ENCODE results near the gene MAP3K5. TPM values are rescaled to one million over a fixed set of nuclear protein-coding genes. Genes with fewer than 3 reads are reported as not detected.

Gene MAP3K5
- total and polyA plus RNA-seq, 9 of the 15 experiments (the other 6 are each of a cell fraction or from before 2014, with no cell fraction given): 2.2 to 13.0 (median 9.9) TPM

GRCh38 chr6:136669299-136669699, 123.0 kb downstream of the MAP3K5 start (continued):
- TF ChIP-seq ZNF592 (IDR thresholded peaks at IDR 0.05) (no peak), EZH2 (IDR thresholded peaks at IDR 0.05; ENCODE audit: borderline replicate concordance, low read depth, low read length) (no peak), SREBF1 (IDR thresholded peaks at IDR 0.05; ENCODE audit: borderline replicate concordance, low read depth, low read length) (no peak), NFE2 (IDR thresholded peaks at IDR 0.05; ENCODE audit: low read depth) (no peak), NBN (IDR thresholded peaks at IDR 0.05; ENCODE audit: low read depth) (no peak), TCF7 (IDR thresholded peaks at IDR 0.05; ENCODE audit: borderline replicate concordance) (no peak), ARID1B (IDR thresholded peaks at IDR 0.05) (peak; percentile 76), ZNF197 (CRISPR knock-in tag; IDR thresholded peaks at IDR 0.05; ENCODE audit: low read depth) (no peak)
